ENCODE measurements around the gene FABP7. TPM values are rescaled to one million over a fixed set of nuclear protein-coding genes. Genes with fewer than 3 reads are reported as not detected.

The FABP7 gene
- total and polyA plus RNA-seq, 2 of the 13 experiments (the other 11 are each of a cell fraction or from before 2014, with no cell fraction given) = not detected

DNA sequence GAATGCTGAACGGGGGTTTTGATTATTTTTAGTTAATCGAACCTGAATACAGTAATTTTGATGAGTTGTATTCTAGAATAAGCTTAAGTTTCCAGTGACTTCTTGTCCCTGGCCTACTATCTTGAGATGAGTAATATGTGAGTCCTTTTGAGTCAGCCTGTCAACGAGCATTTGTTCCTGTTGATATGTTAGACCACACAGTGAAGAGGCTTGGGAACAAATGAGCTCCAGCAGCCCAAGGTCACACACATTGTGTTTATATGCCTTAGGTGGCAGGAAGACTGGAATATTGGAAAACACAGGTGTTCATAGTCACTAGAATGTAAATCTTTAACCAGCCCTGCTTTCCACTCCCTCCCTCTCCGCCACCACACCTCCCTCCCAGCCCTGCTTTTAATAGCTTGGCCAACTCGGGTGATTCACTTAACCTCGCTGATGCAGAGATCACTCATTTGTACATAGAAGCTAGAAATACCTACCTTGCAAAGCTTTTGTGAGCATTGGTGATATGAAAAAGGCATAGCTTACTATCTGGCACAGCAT, 18.7 kb downstream of the FABP7 start (continued):
- TF ChIP-seq, protein P1, sequence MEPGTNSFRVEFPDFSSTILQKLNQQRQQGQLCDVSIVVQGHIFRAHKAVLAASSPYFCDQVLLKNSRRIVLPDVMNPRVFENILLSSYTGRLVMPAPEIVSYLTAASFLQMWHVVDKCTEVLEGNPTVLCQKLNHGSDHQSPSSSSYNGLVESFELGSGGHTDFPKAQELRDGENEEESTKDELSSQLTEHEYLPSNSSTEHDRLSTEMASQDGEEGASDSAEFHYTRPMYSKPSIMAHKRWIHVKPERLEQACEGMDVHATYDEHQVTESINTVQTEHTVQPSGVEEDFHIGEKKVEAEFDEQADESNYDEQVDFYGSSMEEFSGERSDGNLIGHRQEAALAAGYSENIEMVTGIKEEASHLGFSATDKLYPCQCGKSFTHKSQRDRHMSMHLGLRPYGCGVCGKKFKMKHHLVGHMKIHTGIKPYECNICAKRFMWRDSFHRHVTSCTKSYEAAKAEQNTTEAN (CRISPR knock-in tag; conservative IDR thresholded peaks at IDR 0.05) = peak; percentile 64; the same call in 1 of the 2 replicates
- TF ChIP-seq ZNF484 (CRISPR knock-in tag; IDR thresholded peaks at IDR 0.05; ENCODE audit: borderline replicate concordance, low read depth) = no peak
- TF ChIP-seq, protein P2, sequence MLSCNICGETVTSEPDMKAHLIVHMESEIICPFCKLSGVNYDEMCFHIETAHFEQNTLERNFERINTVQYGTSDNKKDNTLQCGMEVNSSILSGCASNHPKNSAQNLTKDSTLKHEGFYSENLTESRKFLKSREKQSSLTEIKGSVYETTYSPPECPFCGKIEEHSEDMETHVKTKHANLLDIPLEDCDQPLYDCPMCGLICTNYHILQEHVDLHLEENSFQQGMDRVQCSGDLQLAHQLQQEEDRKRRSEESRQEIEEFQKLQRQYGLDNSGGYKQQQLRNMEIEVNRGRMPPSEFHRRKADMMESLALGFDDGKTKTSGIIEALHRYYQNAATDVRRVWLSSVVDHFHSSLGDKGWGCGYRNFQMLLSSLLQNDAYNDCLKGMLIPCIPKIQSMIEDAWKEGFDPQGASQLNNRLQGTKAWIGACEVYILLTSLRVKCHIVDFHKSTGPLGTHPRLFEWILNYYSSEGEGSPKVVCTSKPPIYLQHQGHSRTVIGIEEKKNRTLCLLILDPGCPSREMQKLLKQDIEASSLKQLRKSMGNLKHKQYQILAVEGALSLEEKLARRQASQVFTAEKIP (CRISPR knock-in tag; IDR thresholded peaks at IDR 0.05; ENCODE audit: borderline replicate concordance) = no peak
- TF ChIP-seq ZNF451 (CRISPR knock-in tag; IDR thresholded peaks at IDR 0.05) = 0 out of 2 replicates have a peak, but pooled peaks have one; percentile 58
- TF ChIP-seq, protein P3, sequence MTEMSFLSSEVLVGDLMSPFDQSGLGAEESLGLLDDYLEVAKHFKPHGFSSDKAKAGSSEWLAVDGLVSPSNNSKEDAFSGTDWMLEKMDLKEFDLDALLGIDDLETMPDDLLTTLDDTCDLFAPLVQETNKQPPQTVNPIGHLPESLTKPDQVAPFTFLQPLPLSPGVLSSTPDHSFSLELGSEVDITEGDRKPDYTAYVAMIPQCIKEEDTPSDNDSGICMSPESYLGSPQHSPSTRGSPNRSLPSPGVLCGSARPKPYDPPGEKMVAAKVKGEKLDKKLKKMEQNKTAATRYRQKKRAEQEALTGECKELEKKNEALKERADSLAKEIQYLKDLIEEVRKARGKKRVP (CRISPR knock-in tag; IDR thresholded peaks at IDR 0.05) = peak in 1 of 2 experiments; percentile 94; a peak in 2 of 4 replicates
- no peak for TF ChIP-seq ZNF781 (CRISPR knock-in tag; IDR thresholded peaks at IDR 0.05; ENCODE audit: borderline replicate concordance, not compliant biosample characterization)
- no peak; the same call in 1 of the 2 replicates for TF ChIP-seq ZNF431 (CRISPR knock-in tag; IDR thresholded peaks at IDR 0.05; ENCODE audit: borderline replicate concordance, low read depth)
- no peak for TF ChIP-seq STAT5B (CRISPR knock-in tag; IDR thresholded peaks at IDR 0.05)
- TF ChIP-seq, protein P4, sequence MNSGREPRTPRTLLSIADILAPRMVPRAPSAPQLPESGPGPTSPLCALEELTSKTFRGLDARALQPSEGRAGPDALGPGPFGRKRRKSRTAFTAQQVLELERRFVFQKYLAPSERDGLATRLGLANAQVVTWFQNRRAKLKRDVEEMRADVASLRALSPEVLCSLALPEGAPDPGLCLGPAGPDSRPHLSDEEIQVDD (CRISPR knock-in tag; IDR thresholded peaks at IDR 0.05; ENCODE audit: borderline replicate concordance) = no peak
- no peak for TF ChIP-seq REL (CRISPR knock-in tag; conservative IDR thresholded peaks at IDR 0.05)
- peak; percentile 97 for TF ChIP-seq FOXO1 (CRISPR knock-in tag; IDR thresholded peaks at IDR 0.05)
- TF ChIP-seq, protein P5, sequence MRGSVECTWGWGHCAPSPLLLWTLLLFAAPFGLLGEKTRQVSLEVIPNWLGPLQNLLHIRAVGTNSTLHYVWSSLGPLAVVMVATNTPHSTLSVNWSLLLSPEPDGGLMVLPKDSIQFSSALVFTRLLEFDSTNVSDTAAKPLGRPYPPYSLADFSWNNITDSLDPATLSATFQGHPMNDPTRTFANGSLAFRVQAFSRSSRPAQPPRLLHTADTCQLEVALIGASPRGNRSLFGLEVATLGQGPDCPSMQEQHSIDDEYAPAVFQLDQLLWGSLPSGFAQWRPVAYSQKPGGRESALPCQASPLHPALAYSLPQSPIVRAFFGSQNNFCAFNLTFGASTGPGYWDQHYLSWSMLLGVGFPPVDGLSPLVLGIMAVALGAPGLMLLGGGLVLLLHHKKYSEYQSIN (CRISPR knock-in tag; IDR thresholded peaks at IDR 0.05; ENCODE audit: borderline replicate concordance) = no peak
- peak; percentile 64; the same call in 1 of the 2 replicates for TF ChIP-seq DPF2 (CRISPR knock-in tag; IDR thresholded peaks at IDR 0.05; ENCODE audit: borderline replicate concordance, low read depth)
- TF ChIP-seq MYC (CRISPR knock-in tag; IDR thresholded peaks at IDR 0.05; ENCODE audit: borderline replicate concordance) = no peak
- TF ChIP-seq, protein P6, sequence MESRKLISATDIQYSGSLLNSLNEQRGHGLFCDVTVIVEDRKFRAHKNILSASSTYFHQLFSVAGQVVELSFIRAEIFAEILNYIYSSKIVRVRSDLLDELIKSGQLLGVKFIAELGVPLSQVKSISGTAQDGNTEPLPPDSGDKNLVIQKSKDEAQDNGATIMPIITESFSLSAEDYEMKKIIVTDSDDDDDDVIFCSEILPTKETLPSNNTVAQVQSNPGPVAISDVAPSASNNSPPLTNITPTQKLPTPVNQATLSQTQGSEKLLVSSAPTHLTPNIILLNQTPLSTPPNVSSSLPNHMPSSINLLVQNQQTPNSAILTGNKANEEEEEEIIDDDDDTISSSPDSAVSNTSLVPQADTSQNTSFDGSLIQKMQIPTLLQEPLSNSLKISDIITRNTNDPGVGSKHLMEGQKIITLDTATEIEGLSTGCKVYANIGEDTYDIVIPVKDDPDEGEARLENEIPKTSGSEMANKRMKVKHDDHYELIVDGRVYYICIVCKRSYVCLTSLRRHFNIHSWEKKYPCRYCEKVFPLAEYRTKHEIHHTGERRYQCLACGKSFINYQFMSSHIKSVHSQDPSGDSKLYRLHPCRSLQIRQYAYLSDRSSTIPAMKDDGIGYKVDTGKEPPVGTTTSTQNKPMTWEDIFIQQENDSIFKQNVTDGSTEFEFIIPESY (CRISPR knock-in tag; IDR thresholded peaks at IDR 0.05) = peak; percentile 54; the same call in 1 of the 2 replicates
- TF ChIP-seq, protein P7, sequence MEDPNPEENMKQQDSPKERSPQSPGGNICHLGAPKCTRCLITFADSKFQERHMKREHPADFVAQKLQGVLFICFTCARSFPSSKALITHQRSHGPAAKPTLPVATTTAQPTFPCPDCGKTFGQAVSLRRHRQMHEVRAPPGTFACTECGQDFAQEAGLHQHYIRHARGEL (CRISPR knock-in tag; IDR thresholded peaks at IDR 0.05) = no peak
- TF ChIP-seq, protein P8, sequence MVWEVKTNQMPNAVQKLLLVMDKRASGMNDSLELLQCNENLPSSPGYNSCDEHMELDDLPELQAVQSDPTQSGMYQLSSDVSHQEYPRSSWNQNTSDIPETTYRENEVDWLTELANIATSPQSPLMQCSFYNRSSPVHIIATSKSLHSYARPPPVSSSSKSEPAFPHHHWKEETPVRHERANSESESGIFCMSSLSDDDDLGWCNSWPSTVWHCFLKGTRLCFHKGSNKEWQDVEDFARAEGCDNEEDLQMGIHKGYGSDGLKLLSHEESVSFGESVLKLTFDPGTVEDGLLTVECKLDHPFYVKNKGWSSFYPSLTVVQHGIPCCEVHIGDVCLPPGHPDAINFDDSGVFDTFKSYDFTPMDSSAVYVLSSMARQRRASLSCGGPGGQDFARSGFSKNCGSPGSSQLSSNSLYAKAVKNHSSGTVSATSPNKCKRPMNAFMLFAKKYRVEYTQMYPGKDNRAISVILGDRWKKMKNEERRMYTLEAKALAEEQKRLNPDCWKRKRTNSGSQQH (CRISPR knock-in tag; IDR thresholded peaks at IDR 0.05; ENCODE audit: low read depth) = 0 out of 2 replicates have a peak, but pooled peaks have one; percentile 59
- TF ChIP-seq FOXK1 (CRISPR knock-in tag; IDR thresholded peaks at IDR 0.05; ENCODE audit: borderline replicate concordance, low read depth) = peak; percentile 90
